Activated CD4-positive, alpha-beta T cell treated with anti-CD3 and anti-CD28 coated beads, Interleukin-2, amount 50 U/mL, for 24 hours (primary cell): ENCODE results near the gene GLMP.

Experiments
- DNase-seq, 2 donors: peaks; one replicate each; pipeline ENCODE4 v3.0.0-alpha.2; 2020; ENCODE audit warnings: low read depth in 1 of 2, low spot score in 1 of 2

Gene GLMP

GRCh38 chr1:156289857-156290256 is 5.6 kb downstream of the GLMP start:
- no peak for DNase-seq

GRCh38 chr1:156286061-156286460 is 9.4 kb downstream of the GLMP start:
- DNase-seq, result no peak

GRCh38 chr1:156285437-156285836 is 10.0 kb downstream of the GLMP start:
- no peak for DNase-seq

GRCh38 chr1:156284757-156285156 is 10.7 kb downstream of the GLMP start:
- no peak for DNase-seq

- no peak for DNase-seq
These were observed 11.4 kb downstream of the GLMP start, which contains the start of gene TMEM79 for GRCh38 chr1:156284112-156284511. Gene TMEM79, plus strand, starts transcription at chr1:156284325. Its CDS starts 902 bp downstream, at chr1:156285227.

- DNase-seq, result no peak
These were observed 12.0 kb downstream of the GLMP start for GRCh38 chr1:156283521-156283920.

GRCh38 chr1:156282479-156283222 is 12.8 kb downstream of the GLMP start, which contains the start of gene SMG5:
Gene SMG5, minus strand, starts transcription at chr1:156282825. Its CDS starts 145 bp downstream, at chr1:156282680.
- DNase-seq, result peak; percentile 85 to 95

GRCh38 chr1:156281693-156282478 is 13.6 kb downstream of the GLMP start:
- no peak for DNase-seq

- peak in 1 of 2 donors; percentile 37 for DNase-seq
These were observed 14.2 kb downstream of the GLMP start for GRCh38 chr1:156281281-156281680.

- DNase-seq, result no peak
These were observed 15.6 kb downstream of the GLMP start for GRCh38 chr1:156279837-156280236.

- no peak for DNase-seq
These were observed 18.5 kb downstream of the GLMP start for GRCh38 chr1:156276966-156277381.

GRCh38 chr1:156276532-156276931 is 18.9 kb downstream of the GLMP start:
- no peak for DNase-seq

- DNase-seq, result no peak
These were observed 25.2 kb downstream of the GLMP start for GRCh38 chr1:156270314-156270713.

- no peak for DNase-seq
These were observed 27.1 kb downstream of the GLMP start for GRCh38 chr1:156268336-156268735.

GRCh38 chr1:156266051-156266450 is 29.4 kb downstream of the GLMP start:
- no peak for DNase-seq

GRCh38 chr1:156263288-156263655 is 32.2 kb downstream of the GLMP start:
- DNase-seq, result no peak

- no peak for DNase-seq
These were observed 32.8 kb downstream of the GLMP start for GRCh38 chr1:156262461-156263287.

- no peak for DNase-seq
These were observed 34.6 kb downstream of the GLMP start for GRCh38 chr1:156260896-156261295.

- no peak for DNase-seq
These were observed 35.7 kb downstream of the GLMP start for GRCh38 chr1:156259805-156260204.

- DNase-seq, result no peak
These were observed 36.6 kb downstream of the GLMP start for GRCh38 chr1:156258859-156259258.

GRCh38 chr1:156257711-156258110 is 37.8 kb downstream of the GLMP start:
- DNase-seq, result no peak
